ENCODE data around the gene EFNB1. TPM values are rescaled to one million over a fixed set of nuclear protein-coding genes. Genes with fewer than 3 reads are reported as not detected.

Gene EFNB1
- total and polyA plus RNA-seq, 2 of the 8 experiments (the other 6 are each of a cell fraction or from before 2014, with no cell fraction given): 2.3 to 5.4 TPM

- TF ChIP-seq CHD7 (IDR thresholded peaks at IDR 0.05; ENCODE audit: insufficient replicate concordance, low read length) (no peak), FOSL1 (IDR thresholded peaks at IDR 0.05; ENCODE audit: insufficient read depth, low read depth, low read length) (no peak), ATF2 (IDR thresholded peaks at IDR 0.05; ENCODE audit: low read length) (no peak), RBBP5 (IDR thresholded peaks at IDR 0.05; ENCODE audit: borderline replicate concordance, low read depth, low read length) (no peak), POU5F1 (IDR thresholded peaks at IDR 0.05; ENCODE audit: low read depth, low read length) (no peak), SP1 (IDR thresholded peaks at IDR 0.05; ENCODE audit: low read depth, low read length) (no peak), CEBPB (IDR thresholded peaks at IDR 0.05; ENCODE audit: low read depth, low read length) (no peak)
- TF ChIP-seq, protein P1, sequence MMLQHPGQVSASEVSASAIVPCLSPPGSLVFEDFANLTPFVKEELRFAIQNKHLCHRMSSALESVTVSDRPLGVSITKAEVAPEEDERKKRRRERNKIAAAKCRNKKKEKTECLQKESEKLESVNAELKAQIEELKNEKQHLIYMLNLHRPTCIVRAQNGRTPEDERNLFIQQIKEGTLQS (IDR thresholded peaks at IDR 0.05; ENCODE audit: insufficient read depth, low read depth, low read length): no peak
Measured at GRCh38 chrX:68801737-68802290, 27.0 kb upstream of the EFNB1 start (continued).
